Astrocyte (in vitro differentiated cells and primary cell): ENCODE results near the gene NBEA. TPM values are rescaled to one million over a fixed set of nuclear protein-coding genes. Genes with fewer than 3 reads are reported as not detected.
A peak's percentile ranks its signal among the peaks of the same experiment; 100 is the strongest.

Source experiments
- DNase-seq: peaks from one replicate; pipeline ENCODE4 v3.0.0-alpha.2; 2010; ENCODE audit warnings: low read depth
- FAIRE-seq: peaks from 2 replicates; lab custom pipeline; 2011; peaks lifted over from hg19 to GRCh38; lab: Jason Lieb, UNC
- H2AFZ ChIP-seq: 2 replicates; pipeline ENCODE4 v1.6.0; 2012; ENCODE audit warnings: low read depth, low read length, inconsistent platforms
- H3K27ac ChIP-seq: 2 replicates; pipeline ENCODE4 v1.5.1; 2011; ENCODE audit warnings: low read depth, low read length, inconsistent platforms
- H3K27me3 ChIP-seq: 2 replicates; pipeline ENCODE4 v1.6.0; 2011; ENCODE audit warnings: low read length, inconsistent platforms; ENCODE audit not compliant: insufficient read depth
- H3K36me3 ChIP-seq: 2 replicates; pipeline ENCODE4 v1.5.1; 2011; ENCODE audit warnings: low read length, inconsistent platforms; ENCODE audit not compliant: insufficient read depth
- H3K4me1 ChIP-seq: 2 replicates; pipeline ENCODE4 v1.5.1; 2011; ENCODE audit warnings: low read length, inconsistent platforms; ENCODE audit not compliant: insufficient read depth
- H3K4me2 ChIP-seq: 2 replicates; pipeline ENCODE4 v1.6.0; 2012; ENCODE audit warnings: low read length, inconsistent platforms
- H3K4me3 ChIP-seq: 2 replicates; pipeline ENCODE4 v1.5.1; 2011; ENCODE audit warnings: low read depth, mild to moderate bottlenecking, low read length, inconsistent platforms; ENCODE audit not compliant: insufficient read depth
- H3K79me2 ChIP-seq: 2 replicates; pipeline ENCODE4 v1.6.0; 2012; ENCODE audit warnings: mild to moderate bottlenecking, low read length, inconsistent platforms; ENCODE audit not compliant: insufficient read depth
- H3K9ac ChIP-seq: 2 replicates; pipeline ENCODE4 v1.6.0; 2012; ENCODE audit warnings: mild to moderate bottlenecking, low read length, inconsistent platforms
- H3K9me3 ChIP-seq: 2 replicates; pipeline ENCODE4 v1.5.1; 2012; ENCODE audit warnings: low read depth, mild to moderate bottlenecking, low read length, inconsistent platforms; ENCODE audit not compliant: insufficient read depth
- H4K20me1 ChIP-seq: 2 replicates; pipeline ENCODE4 v1.6.0; 2012; ENCODE audit warnings: low read length, inconsistent platforms; ENCODE audit not compliant: insufficient read depth
- H3K27ac Mint-ChIP-seq: one replicate; pipeline ENCODE4 v1.8.0; 2021; ENCODE audit warnings: mild to moderate bottlenecking, mixed read lengths; ENCODE audit not compliant: unreplicated experiment
- H3K27me3 Mint-ChIP-seq: one replicate; pipeline ENCODE4 v1.8.0; 2021; ENCODE audit warnings: low read depth, mixed read lengths; ENCODE audit not compliant: unreplicated experiment
- H3K36me3 Mint-ChIP-seq: one replicate; pipeline ENCODE4 v1.8.0; 2021; ENCODE audit warnings: low read depth, mixed read lengths; ENCODE audit not compliant: unreplicated experiment
- H3K4me1 Mint-ChIP-seq: one replicate; pipeline ENCODE4 v1.8.0; 2021; ENCODE audit warnings: low read depth, mixed read lengths; ENCODE audit not compliant: unreplicated experiment
- H3K4me3 Mint-ChIP-seq: one replicate; pipeline ENCODE4 v1.8.0; 2021; ENCODE audit warnings: mild to moderate bottlenecking, moderate library complexity, mixed read lengths; ENCODE audit not compliant: unreplicated experiment
- H3K9me3 Mint-ChIP-seq: one replicate; pipeline ENCODE4 v1.8.0; 2021; ENCODE audit warnings: mild to moderate bottlenecking, mixed read lengths; ENCODE audit not compliant: unreplicated experiment
- EZH2 ChIP-seq: IDR thresholded peaks from 2 replicates; pipeline ENCODE4 v1.6.1; 2012; ENCODE audit warnings: mild to moderate bottlenecking, low read length, inconsistent platforms; ENCODE audit not compliant: insufficient read depth
- total RNA-seq: library from RNA; stranded (reverse); gene quantifications from 2 replicates; pipeline ENCODE4 v1.2.1, GENCODE V29; 2021
- TF ChIP-seq, protein P1 (sequence below): IDR thresholded peaks from 2 replicates; pipeline ENCODE4 v1.5.1; 2011; ENCODE audit warnings: low read depth, mild to moderate bottlenecking, inconsistent platforms, low read length, moderate library complexity; ENCODE audit not compliant: insufficient read depth

NBEA gene
- total RNA-seq, 1 donor from 2014 or later = 7.8 TPM

DNA sequence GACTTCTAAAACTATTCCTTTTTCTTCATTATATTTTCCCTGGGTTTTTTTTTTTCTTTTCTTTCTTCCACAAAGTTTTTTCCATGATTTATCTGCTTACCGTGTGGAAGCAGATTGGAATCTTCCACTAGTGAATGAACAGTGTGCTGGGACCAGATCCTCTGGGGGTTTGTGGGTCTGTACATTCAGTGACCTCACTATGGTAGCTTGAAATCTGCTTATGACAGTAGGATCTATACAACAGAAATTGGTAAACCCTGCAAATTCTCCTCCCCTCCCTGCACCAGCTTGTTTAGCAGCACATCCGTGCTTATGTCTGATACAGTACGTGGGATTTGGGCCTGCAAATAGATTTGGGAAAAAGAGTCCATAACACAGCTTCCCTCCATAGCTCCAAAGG is 560.4 kb downstream of the NBEA start:
- H3K79me2 ChIP-seq = no peaks in the 10 kb centered on the region
- no peaks in the 10 kb centered on the region for H3K9me3 ChIP-seq
- H3K27ac ChIP-seq = no peak overlapping the region
- no peaks in the 10 kb centered on the region for H3K27me3 ChIP-seq
- no peaks in the 10 kb centered on the region for H3K4me1 ChIP-seq
- DNase-seq = no peak
- H3K36me3 ChIP-seq = no peaks in the 10 kb centered on the region
- no peaks in the 10 kb centered on the region for H4K20me1 ChIP-seq
- Mint-ChIP-seq H3K9me3 (no peaks in the 10 kb centered on the region), H3K36me3 (no peaks in the 10 kb centered on the region), H3K4me3 (no peak overlapping the region), H3K27me3 (no peaks in the 10 kb centered on the region), H3K27ac (no peak overlapping the region), H3K4me1 (peaks cover 6% of the 10 kb centered on the region)
- H2AFZ ChIP-seq = no peak overlapping the region
- no peak overlapping the region for H3K4me2 ChIP-seq
- FAIRE-seq = no peak
- H3K9ac ChIP-seq = no peak overlapping the region
- no peak overlapping the region for H3K4me3 ChIP-seq
- TF ChIP-seq, protein P1, sequence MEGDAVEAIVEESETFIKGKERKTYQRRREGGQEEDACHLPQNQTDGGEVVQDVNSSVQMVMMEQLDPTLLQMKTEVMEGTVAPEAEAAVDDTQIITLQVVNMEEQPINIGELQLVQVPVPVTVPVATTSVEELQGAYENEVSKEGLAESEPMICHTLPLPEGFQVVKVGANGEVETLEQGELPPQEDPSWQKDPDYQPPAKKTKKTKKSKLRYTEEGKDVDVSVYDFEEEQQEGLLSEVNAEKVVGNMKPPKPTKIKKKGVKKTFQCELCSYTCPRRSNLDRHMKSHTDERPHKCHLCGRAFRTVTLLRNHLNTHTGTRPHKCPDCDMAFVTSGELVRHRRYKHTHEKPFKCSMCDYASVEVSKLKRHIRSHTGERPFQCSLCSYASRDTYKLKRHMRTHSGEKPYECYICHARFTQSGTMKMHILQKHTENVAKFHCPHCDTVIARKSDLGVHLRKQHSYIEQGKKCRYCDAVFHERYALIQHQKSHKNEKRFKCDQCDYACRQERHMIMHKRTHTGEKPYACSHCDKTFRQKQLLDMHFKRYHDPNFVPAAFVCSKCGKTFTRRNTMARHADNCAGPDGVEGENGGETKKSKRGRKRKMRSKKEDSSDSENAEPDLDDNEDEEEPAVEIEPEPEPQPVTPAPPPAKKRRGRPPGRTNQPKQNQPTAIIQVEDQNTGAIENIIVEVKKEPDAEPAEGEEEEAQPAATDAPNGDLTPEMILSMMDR = no peak
- no peak for TF ChIP-seq EZH2

DNA sequence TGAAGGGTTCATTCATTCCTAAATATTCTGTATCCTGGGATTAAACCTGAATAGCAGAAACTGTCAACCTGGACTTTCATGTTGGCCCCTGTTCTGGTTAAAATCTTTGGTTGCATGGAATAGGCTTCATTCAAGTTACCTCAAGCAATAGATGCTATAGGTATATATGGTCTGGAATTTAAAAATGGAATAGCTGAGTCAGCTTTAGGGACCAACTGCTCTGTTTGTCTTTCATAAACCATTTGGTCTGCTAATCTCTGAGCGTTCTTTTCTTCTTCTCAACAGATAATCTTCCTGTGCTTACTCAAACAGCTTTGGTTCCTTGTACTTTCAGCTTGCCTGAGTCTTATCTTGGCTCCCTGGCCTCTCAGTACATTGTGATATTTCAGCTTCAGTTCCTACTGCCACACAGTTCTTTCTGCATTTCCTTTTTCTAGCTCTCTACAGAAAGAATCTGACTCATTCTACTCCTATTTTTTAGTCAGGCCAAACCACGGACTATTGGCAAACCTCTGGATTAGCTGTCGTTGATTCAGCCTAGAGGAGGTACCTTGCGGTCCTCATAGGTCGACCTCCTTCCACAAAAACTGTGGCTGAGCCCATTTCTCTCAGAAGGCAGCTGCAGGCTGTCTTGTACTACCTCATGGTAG is 570.3 kb downstream of the NBEA start:
- Histone ChIP-seq H3K4me2 (peak overlapping the region; percentile 54), H3K9me3 (no peaks in the 10 kb centered on the region), H3K27ac (peak overlapping the region; percentile 42), H3K9ac (no peak overlapping the region), H4K20me1 (no peaks in the 10 kb centered on the region), H3K27me3 (no peaks in the 10 kb centered on the region), H3K79me2 (no peaks in the 10 kb centered on the region), H3K36me3 (no peaks in the 10 kb centered on the region), H2AFZ (no peak overlapping the region), H3K4me3 (peak overlapping the region; percentile 2), H3K4me1 (peaks cover 9% of the 10 kb centered on the region)
- Mint-ChIP-seq H3K9me3 (no peaks in the 10 kb centered on the region), H3K27ac (peak overlapping the region; percentile 48), H3K4me3 (no peak overlapping the region), H3K27me3 (no peaks in the 10 kb centered on the region), H3K4me1 (peaks cover 6% of the 10 kb centered on the region), H3K36me3 (no peaks in the 10 kb centered on the region)
- TF ChIP-seq EZH2 = no peak
- TF ChIP-seq, protein P1 = no peak
- FAIRE-seq (peak; percentile 73), DNase-seq (peak; percentile 99)

DNA sequence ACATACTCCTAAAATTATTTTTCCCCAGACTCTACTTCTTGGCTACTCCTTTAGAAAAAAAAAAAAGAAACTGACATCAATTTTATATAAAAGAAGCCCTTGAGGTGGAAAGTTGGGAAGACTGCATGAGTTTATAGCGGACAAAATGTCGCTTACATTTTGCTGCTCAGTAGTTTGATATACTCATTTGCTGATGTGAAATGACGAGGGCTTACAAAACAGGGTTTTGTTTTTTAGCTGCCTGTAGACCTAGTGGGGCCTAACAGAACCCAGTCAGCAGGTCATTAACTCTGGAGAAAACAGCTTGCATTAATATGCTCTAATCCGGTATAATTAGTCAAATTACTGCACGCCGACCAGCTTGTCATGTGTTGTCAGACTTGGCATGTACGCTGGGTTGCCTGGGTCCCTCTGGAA is 572.0 kb downstream of the NBEA start:
- no peaks in the 10 kb centered on the region for H3K36me3 Mint-ChIP-seq
- no peaks in the 10 kb centered on the region for H3K79me2 ChIP-seq
- no peaks in the 10 kb centered on the region for H3K9me3 ChIP-seq
- no peak overlapping the region for H3K4me2 ChIP-seq
- no peaks in the 10 kb centered on the region for H3K36me3 ChIP-seq
- H3K27ac Mint-ChIP-seq = no peak overlapping the region
- TF ChIP-seq, protein P1 = no peak
- no peak for TF ChIP-seq EZH2
- no peak for FAIRE-seq
- no peaks in the 10 kb centered on the region for H3K27me3 Mint-ChIP-seq
- H3K27me3 ChIP-seq = no peaks in the 10 kb centered on the region
- no peak overlapping the region for H3K4me3 Mint-ChIP-seq
- no peak overlapping the region for H3K27ac ChIP-seq
- H3K4me1 ChIP-seq = peaks cover 9% of the 10 kb centered on the region
- no peak overlapping the region for H3K9ac ChIP-seq
- H4K20me1 ChIP-seq = no peaks in the 10 kb centered on the region
- no peak overlapping the region for H2AFZ ChIP-seq
- DNase-seq = no peak
- H3K4me1 Mint-ChIP-seq = peaks cover 7% of the 10 kb centered on the region
- H3K4me3 ChIP-seq = no peak overlapping the region
- H3K9me3 Mint-ChIP-seq = no peaks in the 10 kb centered on the region
